ENCODE data around the gene KLRC4. TPM values are rescaled to one million over a fixed set of nuclear protein-coding genes. Genes with fewer than 3 reads are reported as not detected.
"Not testable (repeated sequence)": the region's sequence is repeated elsewhere in the genome, so short reads cannot be mapped to it uniquely, and the experiment has no call there.

KLRC4 gene
- total RNA-seq, 2 experiments from 2014 or later: not detected

DNA sequence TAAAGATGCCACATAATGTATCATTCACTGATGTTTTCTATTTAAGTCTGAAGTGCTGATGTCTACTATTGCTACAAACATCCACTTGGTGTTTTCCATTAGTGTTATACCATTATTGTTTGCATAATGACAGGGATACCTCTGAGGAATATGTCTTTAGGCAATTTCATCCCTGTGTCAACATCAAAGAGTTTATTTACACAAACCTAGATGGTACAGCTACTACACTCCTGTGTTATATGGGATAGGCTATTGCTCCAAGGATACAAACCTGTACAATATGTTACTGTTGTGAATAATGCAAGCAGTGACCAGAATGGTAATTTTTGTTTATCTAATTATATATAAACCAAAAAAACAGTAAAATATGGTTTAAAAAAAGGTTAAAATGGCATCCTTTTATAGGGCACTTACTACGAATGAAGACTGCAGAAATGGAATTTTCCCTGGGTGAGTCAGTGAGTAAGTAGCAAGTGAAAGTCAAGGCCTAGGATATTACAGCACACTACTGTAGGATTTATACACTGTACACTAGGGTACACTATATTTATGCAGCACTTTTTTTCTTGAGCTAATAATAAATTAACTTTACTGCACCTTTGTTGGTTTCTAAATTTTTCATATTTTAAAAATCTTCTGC is 14.8 kb upstream of the KLRC4 start:
- H3K9me3 Mint-ChIP-seq; CTCF ChIA-PET; DNase-seq; POLR2A ChIA-PET; H3K36me3 Mint-ChIP-seq (ENCODE audit: low read depth); H3K4me3 Mint-ChIP-seq; H3K4me1 Mint-ChIP-seq; H3K27ac Mint-ChIP-seq; H3K27me3 Mint-ChIP-seq: not testable (repeated sequence)

DNA sequence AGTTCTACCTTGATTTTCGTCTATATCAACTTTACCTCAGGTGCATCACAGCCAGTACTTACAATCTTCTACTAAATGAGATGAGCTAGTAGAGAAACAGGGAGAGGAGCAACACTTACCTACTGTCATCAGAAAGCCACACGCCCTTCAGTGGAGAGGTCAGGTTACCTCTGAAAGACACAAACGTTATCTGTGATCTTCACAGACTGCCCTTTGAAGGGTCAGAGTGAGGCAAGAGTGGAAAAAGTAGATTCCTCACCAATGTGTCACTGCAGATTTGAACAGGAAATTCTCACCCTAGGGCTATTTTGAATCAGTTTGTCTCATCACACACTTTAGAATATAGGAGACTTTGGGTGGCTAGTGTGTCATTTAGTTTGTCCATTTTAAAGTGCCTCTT is 12.6 kb upstream of the KLRC4 start:
- POLR2A ChIA-PET; H3K27me3 Mint-ChIP-seq; DNase-seq; H3K4me1 Mint-ChIP-seq; H3K36me3 Mint-ChIP-seq (ENCODE audit: low read depth); H3K9me3 Mint-ChIP-seq; H3K27ac Mint-ChIP-seq; H3K4me3 Mint-ChIP-seq; CTCF ChIA-PET: not testable (repeated sequence)

DNA sequence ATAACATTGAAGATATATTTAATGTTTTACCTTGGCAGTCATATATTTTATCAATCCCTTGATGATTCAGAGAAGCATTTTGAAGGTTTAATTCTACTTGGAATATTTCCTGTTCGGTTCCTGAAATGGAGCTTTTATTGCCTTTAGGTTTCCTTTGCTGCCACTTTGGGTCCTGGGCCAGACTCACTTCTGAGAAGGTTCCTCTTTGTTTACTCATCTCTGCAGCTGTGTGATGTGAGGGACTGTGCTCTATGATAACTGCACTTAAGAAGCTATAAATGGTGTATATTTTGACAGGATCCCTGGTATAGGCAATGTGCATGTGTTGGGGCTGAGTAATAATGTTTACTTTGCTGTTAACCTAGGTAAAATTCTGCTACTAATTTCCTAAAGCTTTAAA is 10.8 kb upstream of the KLRC4 start, which contains the start of gene KLRC3:
TSS of gene KLRC3 (minus strand) at position 262 of the 400 bp plus-strand sequence. CDS start at position 217, 45 bp downstream.
- H3K27ac Mint-ChIP-seq; H3K36me3 Mint-ChIP-seq (ENCODE audit: low read depth); POLR2A ChIA-PET: not testable (repeated sequence)

DNA sequence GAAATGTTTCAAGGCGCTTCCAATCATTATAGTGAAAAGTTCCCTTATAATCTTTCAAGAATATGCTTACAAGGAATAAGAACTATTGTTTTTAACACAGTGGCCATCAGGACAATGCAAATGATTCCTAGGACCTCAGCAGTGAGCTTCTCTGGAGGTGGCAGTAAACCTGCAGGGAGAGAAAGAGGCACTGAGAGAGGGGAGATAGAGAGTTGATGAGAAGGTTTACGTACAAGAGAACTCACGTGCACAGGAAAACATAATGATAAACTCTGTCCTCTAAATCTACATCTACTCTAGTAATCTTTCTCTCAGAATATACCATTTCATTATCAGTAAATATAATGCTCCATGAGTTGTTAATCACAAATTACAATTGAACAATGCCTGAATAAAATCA is 715 bp downstream of the KLRC4 start:
- CTCF ChIA-PET: no interaction called here
- H3K4me1 Mint-ChIP-seq: no peaks in the 10 kb centered on the region
- no peaks in the 10 kb centered on the region for H3K36me3 Mint-ChIP-seq (ENCODE audit: low read depth)
- POLR2A ChIA-PET: no interaction called here
- H3K4me3 Mint-ChIP-seq: no peak overlapping the region
- DNase-seq: no peak
- no peak overlapping the region for H3K27ac Mint-ChIP-seq
- H3K27me3 Mint-ChIP-seq: peaks cover 19% of the 10 kb centered on the region
- H3K9me3 Mint-ChIP-seq: no peaks in the 10 kb centered on the region

More for the DNA sequence above, 10.8 kb upstream of the KLRC4 start, which contains the start of gene KLRC3:
- H3K9me3 Mint-ChIP-seq, H3K4me3 Mint-ChIP-seq, H3K27me3 Mint-ChIP-seq, H3K4me1 Mint-ChIP-seq, DNase-seq, CTCF ChIA-PET: not testable (repeated sequence)

DNA sequence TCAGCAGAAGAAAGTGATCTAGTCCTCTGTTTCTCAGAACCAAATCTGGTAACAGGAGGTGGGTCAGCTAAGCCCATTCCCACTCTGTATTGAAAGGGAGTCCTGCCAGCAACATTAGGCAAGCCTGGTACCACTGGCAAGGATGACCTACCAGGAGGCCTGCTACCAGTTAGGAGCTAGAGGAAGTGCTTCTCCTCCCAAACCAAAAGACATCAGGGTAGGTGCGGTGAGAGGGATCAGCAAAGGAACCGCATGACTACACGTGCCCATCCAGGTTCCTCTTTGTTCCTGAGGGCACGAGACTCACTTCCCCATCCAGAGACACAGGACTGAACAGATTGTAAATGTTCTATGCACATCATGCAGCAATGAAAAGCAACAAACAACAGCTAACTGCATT is 2.8 kb downstream of the KLRC4 start:
- H3K4me3 Mint-ChIP-seq: no peak overlapping the region
- no peak overlapping the region for H3K27ac Mint-ChIP-seq
- peaks cover 19% of the 10 kb centered on the region for H3K27me3 Mint-ChIP-seq
- no peaks in the 10 kb centered on the region for H3K4me1 Mint-ChIP-seq
- H3K9me3 Mint-ChIP-seq: no peaks in the 10 kb centered on the region
- DNase-seq: no peak
- POLR2A ChIA-PET: no interaction called here
- no peaks in the 10 kb centered on the region for H3K36me3 Mint-ChIP-seq (ENCODE audit: low read depth)
- CTCF ChIA-PET: no interaction called here

DNA sequence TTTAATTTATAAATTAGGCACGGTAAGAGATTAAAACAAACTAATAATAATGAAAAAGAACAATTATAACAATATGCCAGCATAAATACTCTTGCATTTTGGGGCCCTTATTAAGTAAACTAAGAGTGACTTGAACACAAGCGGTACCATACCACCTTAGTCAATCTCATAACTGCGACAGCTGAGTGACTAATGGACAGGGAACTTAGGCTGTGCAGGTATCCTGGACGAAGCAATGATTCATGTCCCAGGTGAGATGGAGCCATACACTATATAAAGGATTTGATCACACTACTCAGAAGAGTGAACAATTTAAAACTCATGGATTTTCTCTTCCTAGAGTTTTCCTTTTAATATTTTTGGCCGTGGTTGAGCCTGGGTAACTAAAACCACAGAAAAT is 4.3 kb downstream of the KLRC4 start:
- CTCF ChIA-PET: no interaction called here
- Mint-ChIP-seq H3K27me3 (peaks cover 21% of the 10 kb centered on the region), H3K27ac (no peak overlapping the region), H3K4me3 (no peak overlapping the region), H3K36me3 (ENCODE audit: low read depth) (no peaks in the 10 kb centered on the region), H3K4me1 (no peaks in the 10 kb centered on the region), H3K9me3 (no peaks in the 10 kb centered on the region)
- POLR2A ChIA-PET: no interaction called here
- DNase-seq: no peak

DNA sequence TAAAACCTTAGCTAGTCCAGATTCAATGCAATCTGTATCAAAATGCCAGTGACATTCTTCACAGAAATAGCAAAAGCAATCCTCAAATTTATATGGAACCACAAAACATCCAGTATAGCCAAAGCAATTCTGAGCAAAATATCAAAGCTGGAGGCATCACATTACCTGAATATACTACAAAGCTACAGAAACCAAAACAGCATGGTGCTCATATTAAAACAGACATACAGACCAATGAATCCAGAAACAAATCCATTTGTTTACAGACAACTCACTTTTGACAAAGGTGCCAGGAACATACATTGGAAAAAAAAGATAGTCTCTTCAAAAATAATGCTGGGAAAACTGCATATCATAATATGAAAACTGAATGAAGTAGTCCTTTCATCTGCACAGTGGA is 4.8 kb downstream of the KLRC4 start:
- Mint-ChIP-seq H3K27ac (no peak overlapping the region), H3K27me3 (peaks cover 21% of the 10 kb centered on the region), H3K36me3 (ENCODE audit: low read depth) (no peaks in the 10 kb centered on the region), H3K4me3 (no peak overlapping the region), H3K9me3 (no peaks in the 10 kb centered on the region), H3K4me1 (no peaks in the 10 kb centered on the region)
- CTCF ChIA-PET: no interaction called here
- POLR2A ChIA-PET: no interaction called here
- DNase-seq: no peak

DNA sequence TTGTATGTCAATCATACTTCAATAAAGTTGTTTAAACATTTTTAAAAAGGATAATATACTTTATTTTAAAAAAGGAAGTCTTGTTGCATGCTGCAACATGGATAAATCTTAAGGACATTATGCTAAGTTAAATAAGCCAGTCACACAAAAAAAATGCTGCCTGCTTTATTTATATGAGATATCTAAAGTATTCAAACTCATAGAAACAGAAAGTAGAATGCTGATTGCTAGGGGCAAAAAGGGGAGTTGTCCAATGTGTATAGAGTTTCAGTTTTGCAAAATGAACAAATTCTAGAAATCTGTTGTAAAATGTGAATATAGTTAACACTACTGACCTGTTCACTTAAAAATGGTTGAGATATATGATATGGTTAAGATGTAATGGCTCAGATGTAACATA is 8.7 kb downstream of the KLRC4 start:
- H3K4me3 Mint-ChIP-seq: no peak overlapping the region
- CTCF ChIA-PET: no interaction called here
- POLR2A ChIA-PET: no interaction called here
- H3K27me3 Mint-ChIP-seq: peaks cover 10% of the 10 kb centered on the region
- DNase-seq: no peak
- H3K27ac Mint-ChIP-seq: no peak overlapping the region
- H3K4me1 Mint-ChIP-seq: peaks cover under 1% of the 10 kb centered on the region
- no peaks in the 10 kb centered on the region for H3K9me3 Mint-ChIP-seq
- H3K36me3 Mint-ChIP-seq (ENCODE audit: low read depth): no peaks in the 10 kb centered on the region

DNA sequence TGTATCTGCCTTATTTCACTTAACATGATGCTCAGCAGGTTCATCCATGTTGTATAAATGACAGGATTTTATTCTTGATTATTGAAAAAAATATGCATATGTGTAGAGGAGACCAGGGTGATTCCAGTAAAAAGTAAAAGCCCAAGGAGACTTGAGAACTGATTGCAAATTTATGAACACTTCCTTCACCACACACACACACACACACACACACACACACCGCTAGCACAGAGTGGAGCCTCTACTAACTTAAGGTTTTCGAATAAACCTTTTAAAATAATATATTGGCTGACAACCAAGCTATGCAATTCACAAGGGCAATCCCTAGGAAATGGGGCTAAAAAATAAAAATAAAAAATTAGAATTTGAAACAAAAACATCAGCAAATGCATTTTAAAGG is 11.4 kb downstream of the KLRC4 start:
- ChIA-PET POLR2A (no interaction called here), CTCF (no interaction called here)
- no peak overlapping the region for H3K27ac Mint-ChIP-seq
- no peak overlapping the region for H3K4me3 Mint-ChIP-seq
- peaks cover 11% of the 10 kb centered on the region for H3K27me3 Mint-ChIP-seq
- DNase-seq: no peak
- no peaks in the 10 kb centered on the region for H3K36me3 Mint-ChIP-seq (ENCODE audit: low read depth)
- H3K9me3 Mint-ChIP-seq: no peaks in the 10 kb centered on the region
- H3K4me1 Mint-ChIP-seq: peaks cover 8% of the 10 kb centered on the region

DNA sequence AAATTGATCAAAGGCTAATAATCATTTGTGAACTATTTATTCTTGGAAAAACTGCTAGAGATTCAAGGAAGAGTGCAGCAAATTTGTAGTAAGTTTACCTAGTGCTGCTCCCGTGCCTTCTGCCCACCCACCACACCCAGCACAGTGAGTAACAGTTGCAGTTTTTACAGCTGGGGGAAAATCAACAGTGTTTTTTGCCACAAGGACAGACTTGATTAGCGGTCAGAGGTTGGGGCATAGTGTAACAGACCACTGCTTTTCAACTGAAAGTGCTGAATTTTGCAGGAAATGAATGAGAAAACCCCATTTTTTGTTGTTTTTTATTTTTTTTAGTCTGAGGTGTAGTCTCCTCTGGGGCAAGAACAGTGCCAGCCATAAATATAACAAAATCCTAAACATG is 12.3 kb downstream of the KLRC4 start:
- H3K36me3 Mint-ChIP-seq (ENCODE audit: low read depth): no peaks in the 10 kb centered on the region

DNA sequence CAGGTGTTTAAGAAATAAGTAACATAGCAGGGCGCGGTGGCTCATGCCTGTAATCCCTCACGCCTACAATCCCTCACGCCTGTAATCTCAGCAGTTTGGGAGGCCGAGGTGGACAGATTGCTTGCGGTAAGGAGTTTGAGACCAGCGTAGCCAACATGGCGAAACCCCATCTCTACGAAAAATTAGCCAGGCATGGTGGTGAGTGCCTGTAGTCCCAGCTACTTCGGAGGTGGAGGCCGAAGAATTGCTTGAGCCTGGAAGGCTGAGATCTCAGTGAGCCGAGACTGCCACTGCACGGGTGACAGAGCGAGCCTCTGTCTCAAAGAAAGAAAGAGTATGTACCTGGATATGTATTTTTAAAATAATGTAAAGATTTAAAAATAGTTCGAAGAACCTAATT is 13.4 kb downstream of the KLRC4 start:
- H3K4me3 Mint-ChIP-seq; DNase-seq; H3K9me3 Mint-ChIP-seq; H3K4me1 Mint-ChIP-seq; CTCF ChIA-PET; POLR2A ChIA-PET; H3K36me3 Mint-ChIP-seq (ENCODE audit: low read depth); H3K27ac Mint-ChIP-seq: not testable (repeated sequence)
- peaks cover 14% of the 10 kb centered on the region for H3K27me3 Mint-ChIP-seq

More for the DNA sequence above, 12.3 kb downstream of the KLRC4 start:
- peaks cover 8% of the 10 kb centered on the region for H3K4me1 Mint-ChIP-seq
- H3K27me3 Mint-ChIP-seq: peaks cover 14% of the 10 kb centered on the region
- no peak overlapping the region for H3K4me3 Mint-ChIP-seq
- POLR2A ChIA-PET: no interaction called here
- H3K27ac Mint-ChIP-seq: no peak overlapping the region
- CTCF ChIA-PET: no interaction called here
- H3K9me3 Mint-ChIP-seq: no peaks in the 10 kb centered on the region
- no peak for DNase-seq

DNA sequence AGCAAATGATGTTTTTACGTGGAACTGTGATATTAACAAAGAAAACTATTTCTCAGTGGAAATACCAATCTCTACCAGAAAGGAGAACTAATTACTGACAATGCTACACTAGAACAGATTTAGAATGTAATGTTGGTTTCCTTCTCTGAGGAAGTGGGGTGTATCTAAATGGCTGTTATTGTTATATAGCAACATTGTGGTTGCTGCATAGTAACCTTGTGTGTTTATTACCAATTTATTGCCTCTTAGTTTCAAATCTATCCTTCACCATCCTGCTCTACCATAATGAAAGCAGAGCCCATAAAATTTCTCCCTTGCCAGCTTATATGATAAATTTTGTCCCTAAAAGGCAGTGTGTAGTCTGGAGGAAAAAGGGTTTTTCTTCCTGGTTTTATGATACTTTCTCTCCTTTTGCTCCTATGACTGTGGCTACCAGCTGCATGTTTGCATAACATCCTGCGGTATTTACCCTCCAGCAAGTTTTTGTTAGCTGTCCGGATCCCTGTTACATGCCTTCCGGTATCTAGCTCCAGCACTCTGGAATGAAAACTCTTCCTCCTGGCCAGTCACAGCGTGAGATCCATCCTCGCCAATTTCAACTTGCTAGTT is 14.1 kb downstream of the KLRC4 start:
- Mint-ChIP-seq H3K4me3 (no peak overlapping the region), H3K27me3 (peaks cover 11% of the 10 kb centered on the region), H3K4me1 (peaks cover 8% of the 10 kb centered on the region), H3K36me3 (ENCODE audit: low read depth) (no peaks in the 10 kb centered on the region), H3K9me3 (no peaks in the 10 kb centered on the region), H3K27ac (no peak overlapping the region)
- DNase-seq: no peak
- ChIA-PET CTCF (no interaction called here), POLR2A (no interaction called here)

DNA sequence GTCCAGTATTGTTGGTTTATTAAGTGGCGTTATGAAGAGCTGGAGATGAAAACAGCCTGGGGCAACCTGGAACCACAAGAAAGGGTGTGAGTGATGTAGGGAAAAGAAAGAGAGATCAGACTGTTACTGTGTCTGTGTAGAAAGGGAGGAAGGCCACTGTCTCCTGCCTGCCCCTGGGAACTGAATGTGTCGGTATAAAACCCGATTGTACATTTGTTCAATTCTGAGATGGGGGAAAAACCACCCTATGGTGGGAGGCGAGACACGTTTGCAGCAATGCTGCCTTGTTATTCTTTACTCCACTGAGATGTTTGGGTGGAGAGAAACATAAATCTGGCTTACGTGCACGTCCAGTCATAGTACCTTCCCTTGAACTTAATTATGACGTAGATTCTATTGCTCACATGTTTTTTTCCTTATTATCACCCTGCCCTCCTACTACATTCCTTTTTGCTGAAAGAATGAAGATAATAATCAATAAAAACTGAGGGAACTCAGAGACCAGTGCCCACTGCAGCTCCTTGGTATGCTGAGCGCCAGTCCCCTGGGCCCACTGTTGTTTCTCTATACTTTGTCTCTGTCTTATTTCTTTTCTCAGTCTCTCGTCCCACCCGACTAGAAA is 14.9 kb downstream of the KLRC4 start:
- H3K9me3 Mint-ChIP-seq; H3K4me3 Mint-ChIP-seq; H3K36me3 Mint-ChIP-seq (ENCODE audit: low read depth); H3K27ac Mint-ChIP-seq; H3K4me1 Mint-ChIP-seq; DNase-seq; CTCF ChIA-PET; POLR2A ChIA-PET: not testable (repeated sequence)
- H3K27me3 Mint-ChIP-seq: peaks cover 14% of the 10 kb centered on the region

DNA sequence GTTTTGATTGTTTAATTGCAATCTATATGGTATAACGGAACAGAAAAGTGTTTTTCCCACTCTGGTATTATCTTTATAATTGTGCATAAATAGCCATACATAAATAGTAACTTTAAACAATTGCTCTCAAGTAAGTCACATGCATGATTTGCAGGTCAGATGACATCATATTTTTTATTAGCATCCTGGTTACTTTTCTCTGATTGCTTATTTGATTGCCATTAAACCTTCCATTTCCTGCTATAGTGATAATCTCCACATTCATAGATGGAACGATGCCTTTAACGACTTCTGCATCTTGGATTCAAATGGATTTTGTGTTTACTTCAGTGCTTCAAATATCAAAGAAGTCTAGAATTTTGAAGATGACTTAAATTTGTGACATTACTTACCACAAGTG is 16.3 kb downstream of the KLRC4 start:
- H3K27ac Mint-ChIP-seq: no peak overlapping the region
- H3K4me1 Mint-ChIP-seq: peaks cover 10% of the 10 kb centered on the region
- H3K27me3 Mint-ChIP-seq: peaks cover 13% of the 10 kb centered on the region
- no peaks in the 10 kb centered on the region for H3K9me3 Mint-ChIP-seq
- H3K4me3 Mint-ChIP-seq: no peak overlapping the region
- CTCF ChIA-PET: no interaction called here
- POLR2A ChIA-PET: no interaction called here
- no peak for DNase-seq
- H3K36me3 Mint-ChIP-seq (ENCODE audit: low read depth): no peaks in the 10 kb centered on the region
